ENCODE data around the gene FZR1.

DNA sequence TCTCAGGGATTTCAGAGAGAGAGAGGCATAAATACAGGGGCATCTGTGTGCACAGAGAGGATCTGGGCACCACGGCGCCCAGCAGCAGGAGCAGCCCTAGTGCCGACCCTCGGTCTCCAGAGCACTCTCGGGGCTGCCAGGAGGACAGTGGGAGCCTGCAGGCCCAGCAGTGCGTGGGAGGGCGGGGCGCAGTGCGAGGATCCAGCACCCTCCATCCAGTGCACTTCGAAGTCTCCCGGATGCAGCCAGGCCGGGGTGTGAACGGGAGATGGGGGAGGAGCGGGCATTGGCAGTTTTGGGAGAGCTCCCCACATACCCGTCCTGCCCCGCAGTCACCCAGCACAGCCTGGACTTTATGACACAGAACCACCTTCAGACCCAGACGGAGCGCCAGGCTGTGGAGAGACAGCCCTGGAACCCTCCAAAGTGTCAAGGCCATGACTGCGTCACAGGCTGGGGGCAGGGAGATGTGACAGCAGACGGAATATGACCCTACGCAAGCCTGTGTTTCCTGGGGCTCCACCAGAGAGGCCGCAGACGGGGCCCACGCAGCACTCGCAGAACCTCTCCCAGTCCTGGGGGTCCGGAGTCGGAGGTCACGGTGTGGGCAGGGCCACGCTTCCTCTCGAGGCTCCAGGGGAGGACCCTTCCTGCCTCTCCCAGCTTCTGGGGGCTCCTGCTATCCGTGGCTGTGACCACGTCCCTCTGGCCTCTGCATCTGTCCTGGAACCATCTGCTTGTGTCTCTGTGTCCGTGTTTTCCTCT is 18.1 kb downstream of the FZR1 start:
- no peak for TF ChIP-seq RCOR1 (IDR thresholded peaks at IDR 0.05; ENCODE audit: insufficient replicate concordance, low read length)
- TF ChIP-seq, protein P1, sequence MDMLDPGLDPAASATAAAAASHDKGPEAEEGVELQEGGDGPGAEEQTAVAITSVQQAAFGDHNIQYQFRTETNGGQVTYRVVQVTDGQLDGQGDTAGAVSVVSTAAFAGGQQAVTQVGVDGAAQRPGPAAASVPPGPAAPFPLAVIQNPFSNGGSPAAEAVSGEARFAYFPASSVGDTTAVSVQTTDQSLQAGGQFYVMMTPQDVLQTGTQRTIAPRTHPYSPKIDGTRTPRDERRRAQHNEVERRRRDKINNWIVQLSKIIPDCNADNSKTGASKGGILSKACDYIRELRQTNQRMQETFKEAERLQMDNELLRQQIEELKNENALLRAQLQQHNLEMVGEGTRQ (IDR thresholded peaks at IDR 0.05; ENCODE audit: low read depth, low read length): no peak
- TF ChIP-seq POLR2A (IDR thresholded peaks at IDR 0.05; ENCODE audit: low read depth, low read length): no peak
- TF ChIP-seq, protein P2, sequence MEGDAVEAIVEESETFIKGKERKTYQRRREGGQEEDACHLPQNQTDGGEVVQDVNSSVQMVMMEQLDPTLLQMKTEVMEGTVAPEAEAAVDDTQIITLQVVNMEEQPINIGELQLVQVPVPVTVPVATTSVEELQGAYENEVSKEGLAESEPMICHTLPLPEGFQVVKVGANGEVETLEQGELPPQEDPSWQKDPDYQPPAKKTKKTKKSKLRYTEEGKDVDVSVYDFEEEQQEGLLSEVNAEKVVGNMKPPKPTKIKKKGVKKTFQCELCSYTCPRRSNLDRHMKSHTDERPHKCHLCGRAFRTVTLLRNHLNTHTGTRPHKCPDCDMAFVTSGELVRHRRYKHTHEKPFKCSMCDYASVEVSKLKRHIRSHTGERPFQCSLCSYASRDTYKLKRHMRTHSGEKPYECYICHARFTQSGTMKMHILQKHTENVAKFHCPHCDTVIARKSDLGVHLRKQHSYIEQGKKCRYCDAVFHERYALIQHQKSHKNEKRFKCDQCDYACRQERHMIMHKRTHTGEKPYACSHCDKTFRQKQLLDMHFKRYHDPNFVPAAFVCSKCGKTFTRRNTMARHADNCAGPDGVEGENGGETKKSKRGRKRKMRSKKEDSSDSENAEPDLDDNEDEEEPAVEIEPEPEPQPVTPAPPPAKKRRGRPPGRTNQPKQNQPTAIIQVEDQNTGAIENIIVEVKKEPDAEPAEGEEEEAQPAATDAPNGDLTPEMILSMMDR (conservative IDR thresholded peaks at IDR 0.05; ENCODE audit: low read depth, low read length): no peak

All from IMR-90 (cell line).